ENCODE measurements around the gene NRP2. TPM values are rescaled to one million over a fixed set of nuclear protein-coding genes. Genes with fewer than 3 reads are reported as not detected.

Gene NRP2
- total and polyA plus RNA-seq, 2 donors (not counting 1 experiment from before 2014, with no cell fraction given): 1.8 to 6.8 TPM

DNA sequence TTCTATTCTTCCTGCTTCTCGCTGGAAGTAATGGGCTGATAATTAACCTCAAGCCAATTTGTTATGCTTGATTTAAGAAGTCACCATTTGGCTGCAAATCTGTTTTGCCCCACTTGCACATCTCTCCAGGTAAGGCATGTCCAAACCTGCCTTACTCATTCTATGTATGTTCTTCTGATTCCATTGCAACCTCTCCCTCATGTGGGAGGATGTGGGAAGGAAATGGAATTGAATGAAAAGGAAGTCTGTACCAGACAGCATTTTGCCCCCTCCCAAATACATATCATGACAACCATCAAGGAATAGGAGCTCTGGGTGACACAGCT, 131.7 kb downstream of the NRP2 start:
- no peak for ATAC-seq (ENCODE audit: low read depth)
- no peaks in the 10 kb centered on the region for H3K9me3 ChIP-seq (ENCODE audit: control extremely low read depth in 1 of 3, control insufficient read depth in 2 of 3, insufficient read depth in 1 of 3, low read length in 2 of 3)
- intact Hi-C loops (cut with micrococcal nuclease): loop anchor here (10.0 kb wide), 1 partner anchor 1489 kb away; no protein-coding TSS in a partner anchor
- peaks cover 18% of the 10 kb centered on the region for H3K27me3 Mint-ChIP-seq
- no peak overlapping the region for H3K27ac Mint-ChIP-seq
- H3K4me1 Mint-ChIP-seq: no peaks in the 10 kb centered on the region
- H3K27ac ChIP-seq (ENCODE audit: low read length in 2 of 2): no peak overlapping the region
- ChIA-PET CTCF (no interaction called here), POLR2A (no interaction called here)
- H2AFZ ChIP-seq (ENCODE audit: insufficient read depth, low read depth, low read length, poor library complexity, severe bottlenecking): no peak overlapping the region
- H3K4me3 ChIP-seq (ENCODE audit: control extremely low read depth in 1 of 5, extremely low read depth in 1 of 5, insufficient read depth in 1 of 5, low read depth in 2 of 5, low read length in 4 of 5): no peak overlapping the region
- no peaks in the 10 kb centered on the region for H3K36me3 ChIP-seq (replicated peaks in 1 of 2; ENCODE audit: control extremely low read depth in 1 of 2, control insufficient read depth in 1 of 2, extremely low read depth in 1 of 2, insufficient read depth in 2 of 2, low read length in 1 of 2)
- TF ChIP-seq, protein P1, sequence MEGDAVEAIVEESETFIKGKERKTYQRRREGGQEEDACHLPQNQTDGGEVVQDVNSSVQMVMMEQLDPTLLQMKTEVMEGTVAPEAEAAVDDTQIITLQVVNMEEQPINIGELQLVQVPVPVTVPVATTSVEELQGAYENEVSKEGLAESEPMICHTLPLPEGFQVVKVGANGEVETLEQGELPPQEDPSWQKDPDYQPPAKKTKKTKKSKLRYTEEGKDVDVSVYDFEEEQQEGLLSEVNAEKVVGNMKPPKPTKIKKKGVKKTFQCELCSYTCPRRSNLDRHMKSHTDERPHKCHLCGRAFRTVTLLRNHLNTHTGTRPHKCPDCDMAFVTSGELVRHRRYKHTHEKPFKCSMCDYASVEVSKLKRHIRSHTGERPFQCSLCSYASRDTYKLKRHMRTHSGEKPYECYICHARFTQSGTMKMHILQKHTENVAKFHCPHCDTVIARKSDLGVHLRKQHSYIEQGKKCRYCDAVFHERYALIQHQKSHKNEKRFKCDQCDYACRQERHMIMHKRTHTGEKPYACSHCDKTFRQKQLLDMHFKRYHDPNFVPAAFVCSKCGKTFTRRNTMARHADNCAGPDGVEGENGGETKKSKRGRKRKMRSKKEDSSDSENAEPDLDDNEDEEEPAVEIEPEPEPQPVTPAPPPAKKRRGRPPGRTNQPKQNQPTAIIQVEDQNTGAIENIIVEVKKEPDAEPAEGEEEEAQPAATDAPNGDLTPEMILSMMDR (IDR thresholded peaks at IDR 0.05): no peak
- no peak for TF ChIP-seq EZH2 (IDR thresholded peaks at IDR 0.05; ENCODE audit: borderline replicate concordance, insufficient read depth, low read depth, low read length, poor library complexity, severe bottlenecking)
- no peaks in the 10 kb centered on the region for H3K9me3 Mint-ChIP-seq (ENCODE audit: insufficient read depth)
- H3K27me3 ChIP-seq (replicated peaks in 1 of 4; ENCODE audit: control extremely low read depth in 1 of 4, control insufficient read depth in 3 of 4, insufficient read depth in 4 of 4, low read length in 3 of 4): peaks cover 0 to 4% (median 0%) of the 10 kb centered on the region in 4 experiments
- H4K20me1 ChIP-seq (ENCODE audit: control insufficient read depth, insufficient read depth, low read length, poor library complexity, severe bottlenecking): no peaks in the 10 kb centered on the region
- no peak overlapping the region for H3K4me3 Mint-ChIP-seq
- no peak overlapping the region for H3K9ac ChIP-seq (ENCODE audit: low read length)
- no peak overlapping the region for H3K4me2 ChIP-seq (replicated peaks; ENCODE audit: low read depth, low read length, poor library complexity, severe bottlenecking)
- no peak for DNase-seq
- H3K4me1 ChIP-seq (ENCODE audit: control insufficient read depth in 2 of 2, insufficient read depth in 2 of 2, low read length in 2 of 2): no peaks in the 10 kb centered on the region
- no peaks in the 10 kb centered on the region for H3K79me2 ChIP-seq (ENCODE audit: control insufficient read depth, insufficient read depth, low read length)
- no CpG with 5 or more reads among the region's 1 CpG for WGBS (ENCODE audit: insufficient coverage)

- H3K4me2 ChIP-seq (replicated peaks; ENCODE audit: low read depth, low read length, poor library complexity, severe bottlenecking): no peak overlapping the region
- WGBS (ENCODE audit: insufficient coverage): no CpG with 5 or more reads among the region's 3 CpGs
- no peak for TF ChIP-seq EZH2 (IDR thresholded peaks at IDR 0.05; ENCODE audit: borderline replicate concordance, insufficient read depth, low read depth, low read length, poor library complexity, severe bottlenecking)
- TF ChIP-seq, protein P1 (IDR thresholded peaks at IDR 0.05): no peak
- H3K27ac ChIP-seq (ENCODE audit: low read length in 2 of 2): no peak overlapping the region
- CTCF ChIA-PET: interaction anchor here (0.6 kb wide), 1 partner anchor 1140 kb away, joined by 3 read pairs; no protein-coding TSS in a partner anchor
- H4K20me1 ChIP-seq (ENCODE audit: control insufficient read depth, insufficient read depth, low read length, poor library complexity, severe bottlenecking): no peaks in the 10 kb centered on the region
- Mint-ChIP-seq H3K4me3 (no peak overlapping the region), H3K27me3 (peaks cover 29% of the 10 kb centered on the region), H3K9me3 (ENCODE audit: insufficient read depth) (no peaks in the 10 kb centered on the region), H3K27ac (no peak overlapping the region), H3K4me1 (no peaks in the 10 kb centered on the region)
- no peaks in the 10 kb centered on the region for H3K79me2 ChIP-seq (ENCODE audit: control insufficient read depth, insufficient read depth, low read length)
- H3K27me3 ChIP-seq (replicated peaks in 1 of 4; ENCODE audit: control extremely low read depth in 1 of 4, control insufficient read depth in 3 of 4, insufficient read depth in 4 of 4, low read length in 3 of 4): peaks cover 0 to 8% (median 0%) of the 10 kb centered on the region in 4 experiments
- no peak overlapping the region for H2AFZ ChIP-seq (ENCODE audit: insufficient read depth, low read depth, low read length, poor library complexity, severe bottlenecking)
- intact Hi-C loops (cut with micrococcal nuclease): loop anchor here (10.0 kb wide), 1 partner anchor 1491 kb away; no protein-coding TSS in a partner anchor
- H3K9me3 ChIP-seq (ENCODE audit: control extremely low read depth in 1 of 3, control insufficient read depth in 2 of 3, insufficient read depth in 1 of 3, low read length in 2 of 3): no peaks in the 10 kb centered on the region
- ATAC-seq (ENCODE audit: low read depth) (no peak), DNase-seq (no peak)
- no peak overlapping the region for H3K4me3 ChIP-seq (ENCODE audit: control extremely low read depth in 1 of 5, extremely low read depth in 1 of 5, insufficient read depth in 1 of 5, low read depth in 2 of 5, low read length in 4 of 5)
- POLR2A ChIA-PET: no interaction called here
- no peaks in the 10 kb centered on the region for H3K4me1 ChIP-seq (ENCODE audit: control insufficient read depth in 2 of 2, insufficient read depth in 2 of 2, low read length in 2 of 2)
- no peaks in the 10 kb centered on the region for H3K36me3 ChIP-seq (replicated peaks in 1 of 2; ENCODE audit: control extremely low read depth in 1 of 2, control insufficient read depth in 1 of 2, extremely low read depth in 1 of 2, insufficient read depth in 2 of 2, low read length in 1 of 2)
- no peak overlapping the region for H3K9ac ChIP-seq (ENCODE audit: low read length)
Observed at GRCh38 chr2:205815673-205816072, 133.4 kb downstream of the NRP2 start.

Data from B cell (primary cell).